ENCODE measurements around the gene SUN3. TPM values are rescaled to one million over a fixed set of nuclear protein-coding genes. Genes with fewer than 3 reads are reported as not detected.

The SUN3 gene
- total and polyA plus RNA-seq, 2 of the 13 experiments (the other 11 are each of a cell fraction or from before 2014, with no cell fraction given), result not detected

DNA sequence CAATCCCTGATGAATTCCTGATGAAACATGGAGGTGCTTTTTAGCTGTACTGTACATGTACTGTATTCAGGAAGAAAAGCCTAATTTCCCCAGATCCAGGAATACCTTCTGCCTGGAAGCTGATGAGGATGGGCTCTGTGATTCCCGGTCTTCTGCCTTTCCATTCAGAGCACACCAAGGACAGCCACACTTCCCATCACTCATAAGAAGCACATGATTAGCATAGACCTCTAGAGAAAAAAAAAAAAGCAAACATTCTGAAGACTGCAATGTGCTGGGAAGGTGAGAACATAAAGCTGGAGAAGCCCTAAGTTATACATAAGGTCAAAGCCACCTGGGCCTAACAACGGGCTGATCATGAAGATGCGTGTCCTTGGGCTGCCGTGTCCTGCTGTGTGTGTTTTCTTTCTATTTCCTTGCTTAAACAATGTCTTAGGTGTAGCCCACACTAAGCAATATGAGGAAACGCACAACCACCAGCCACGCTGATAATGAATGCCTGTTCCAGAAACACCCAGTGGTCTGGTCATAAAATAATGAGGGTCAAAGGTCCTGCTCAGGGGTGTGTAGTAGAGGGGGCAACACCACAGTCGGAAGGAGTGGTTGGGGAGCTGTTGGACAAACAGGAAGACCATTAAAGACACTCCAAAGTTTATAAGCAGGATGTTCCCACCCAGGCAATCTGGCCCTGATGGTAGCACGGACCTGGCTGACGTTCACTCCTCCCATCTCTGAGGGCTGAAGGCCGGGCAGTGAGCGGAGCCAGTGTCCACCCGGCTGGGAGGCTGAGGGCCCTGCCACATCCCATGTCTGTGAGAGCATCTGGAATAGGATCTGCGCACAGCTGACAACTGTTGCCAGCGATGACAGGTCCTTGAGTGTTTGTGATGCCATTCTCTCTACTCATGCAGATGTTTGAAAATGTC, 88.6 kb downstream of the SUN3 start:
- no peaks in the 10 kb centered on the region for H3K36me3 ChIP-seq (replicated peaks in 1 of 2; ENCODE audit: control insufficient read depth in 1 of 2, insufficient read depth in 2 of 2, low read length in 2 of 2)
- DNase-seq (ENCODE audit: low spot score) (no peak), FAIRE-seq (no peak), ATAC-seq (peak; percentile 71)
- H3K9ac ChIP-seq (ENCODE audit: insufficient read depth, low read depth, low read length), result no peak overlapping the region
- BruUV-seq (replicated peaks), result no TSS peak
- POLR2A ChIA-PET, result interaction anchor here (1.2 kb wide), 1 partner anchor 11 kb away, joined by 3 read pairs; no protein-coding TSS in a partner anchor
- H2AFZ ChIP-seq (ENCODE audit: low read length), result no peak overlapping the region
- TF ChIP-seq ARNT (IDR thresholded peaks at IDR 0.05), result no peak
- H3K27me3 ChIP-seq (ENCODE audit: control insufficient read depth in 1 of 2, insufficient read depth in 2 of 2, low read length in 2 of 2), result peaks cover 3 to 7% of the 10 kb centered on the region in 2 experiments; a peak in 3 of 5 replicates
- H3K27ac ChIP-seq (ENCODE audit: extremely low read length, insufficient read depth, low read length), result no peak overlapping the region
- H3K4me1 ChIP-seq (ENCODE audit: insufficient read depth, low read length), result peaks cover 9% of the 10 kb centered on the region
- intact Hi-C loops (cut with micrococcal nuclease; ENCODE audit: unreplicated experiment) (loop anchor here (10.0 kb wide), 1 partner anchor 676 kb away; no protein-coding TSS in a partner anchor), in situ Hi-C loops (cut with HindIII; ENCODE audit: extremely low pct_ligation_motif_present, low pct_unique_long_range_greater_than_20kb) (no loop called here)
- H3K9me3 ChIP-seq (ENCODE audit: low read length), result no peaks in the 10 kb centered on the region
- no peaks in the 10 kb centered on the region for H3K79me2 ChIP-seq (ENCODE audit: insufficient read depth, low read length)
- no peak overlapping the region for H3K4me2 ChIP-seq (ENCODE audit: low read depth, low read length)
- CTCF ChIA-PET (ENCODE audit: low intra/inter-chr PET ratio, low total read pairs), result no interaction called here
- H4K20me1 ChIP-seq (ENCODE audit: insufficient read depth, low read length), result no peaks in the 10 kb centered on the region
- WGBS (ENCODE audit: low lambda C conversion rate), result 30% methylated on average over 9 of the region's 14 CpGs
- H3K4me3 ChIP-seq (replicated peaks in 1 of 3; ENCODE audit: insufficient read depth in 1 of 3, low read depth in 2 of 3, low read length in 3 of 3), result no peak overlapping the region

GRCh38 chr7:47939425-47940036, 89.4 kb downstream of the SUN3 start:
- CTCF ChIA-PET (ENCODE audit: low intra/inter-chr PET ratio, low total read pairs), result no interaction called here
- in situ Hi-C loops (cut with HindIII; ENCODE audit: extremely low pct_ligation_motif_present, low pct_unique_long_range_greater_than_20kb), result loop anchor here (5.0 kb wide), 1 partner anchor 173 kb away; no protein-coding TSS in a partner anchor
- TF ChIP-seq, protein P1, sequence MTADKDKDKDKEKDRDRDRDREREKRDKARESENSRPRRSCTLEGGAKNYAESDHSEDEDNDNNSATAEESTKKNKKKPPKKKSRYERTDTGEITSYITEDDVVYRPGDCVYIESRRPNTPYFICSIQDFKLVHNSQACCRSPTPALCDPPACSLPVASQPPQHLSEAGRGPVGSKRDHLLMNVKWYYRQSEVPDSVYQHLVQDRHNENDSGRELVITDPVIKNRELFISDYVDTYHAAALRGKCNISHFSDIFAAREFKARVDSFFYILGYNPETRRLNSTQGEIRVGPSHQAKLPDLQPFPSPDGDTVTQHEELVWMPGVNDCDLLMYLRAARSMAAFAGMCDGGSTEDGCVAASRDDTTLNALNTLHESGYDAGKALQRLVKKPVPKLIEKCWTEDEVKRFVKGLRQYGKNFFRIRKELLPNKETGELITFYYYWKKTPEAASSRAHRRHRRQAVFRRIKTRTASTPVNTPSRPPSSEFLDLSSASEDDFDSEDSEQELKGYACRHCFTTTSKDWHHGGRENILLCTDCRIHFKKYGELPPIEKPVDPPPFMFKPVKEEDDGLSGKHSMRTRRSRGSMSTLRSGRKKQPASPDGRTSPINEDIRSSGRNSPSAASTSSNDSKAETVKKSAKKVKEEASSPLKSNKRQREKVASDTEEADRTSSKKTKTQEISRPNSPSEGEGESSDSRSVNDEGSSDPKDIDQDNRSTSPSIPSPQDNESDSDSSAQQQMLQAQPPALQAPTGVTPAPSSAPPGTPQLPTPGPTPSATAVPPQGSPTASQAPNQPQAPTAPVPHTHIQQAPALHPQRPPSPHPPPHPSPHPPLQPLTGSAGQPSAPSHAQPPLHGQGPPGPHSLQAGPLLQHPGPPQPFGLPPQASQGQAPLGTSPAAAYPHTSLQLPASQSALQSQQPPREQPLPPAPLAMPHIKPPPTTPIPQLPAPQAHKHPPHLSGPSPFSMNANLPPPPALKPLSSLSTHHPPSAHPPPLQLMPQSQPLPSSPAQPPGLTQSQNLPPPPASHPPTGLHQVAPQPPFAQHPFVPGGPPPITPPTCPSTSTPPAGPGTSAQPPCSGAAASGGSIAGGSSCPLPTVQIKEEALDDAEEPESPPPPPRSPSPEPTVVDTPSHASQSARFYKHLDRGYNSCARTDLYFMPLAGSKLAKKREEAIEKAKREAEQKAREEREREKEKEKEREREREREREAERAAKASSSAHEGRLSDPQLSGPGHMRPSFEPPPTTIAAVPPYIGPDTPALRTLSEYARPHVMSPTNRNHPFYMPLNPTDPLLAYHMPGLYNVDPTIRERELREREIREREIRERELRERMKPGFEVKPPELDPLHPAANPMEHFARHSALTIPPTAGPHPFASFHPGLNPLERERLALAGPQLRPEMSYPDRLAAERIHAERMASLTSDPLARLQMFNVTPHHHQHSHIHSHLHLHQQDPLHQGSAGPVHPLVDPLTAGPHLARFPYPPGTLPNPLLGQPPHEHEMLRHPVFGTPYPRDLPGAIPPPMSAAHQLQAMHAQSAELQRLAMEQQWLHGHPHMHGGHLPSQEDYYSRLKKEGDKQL (CRISPR knock-in tag; IDR thresholded peaks at IDR 0.05; ENCODE audit: low read depth), result no peak
- no peak for TF ChIP-seq DNMT1 (CRISPR knock-in tag; IDR thresholded peaks at IDR 0.05)
- TF ChIP-seq PITX1 (CRISPR knock-in tag; IDR thresholded peaks at IDR 0.05), result no peak
- no peak for TF ChIP-seq ZNF670 (CRISPR knock-in tag; IDR thresholded peaks at IDR 0.05; ENCODE audit: borderline replicate concordance)
- no peak for TF ChIP-seq CCDC6 (CRISPR knock-in tag; IDR thresholded peaks at IDR 0.05)
- TF ChIP-seq PBX2 (CRISPR knock-in tag; IDR thresholded peaks at IDR 0.05), result no peak

More at GRCh38 chr7:47939425-47940036, 89.4 kb downstream of the SUN3 start:
- WGBS (ENCODE audit: low lambda C conversion rate), result 42% methylated on average over 7 of the region's 7 CpGs
- peaks cover 3 to 5% of the 10 kb centered on the region in 2 experiments; a peak in 3 of 5 replicates for H3K27me3 ChIP-seq (ENCODE audit: control insufficient read depth in 1 of 2, insufficient read depth in 2 of 2, low read length in 2 of 2)
- H3K36me3 ChIP-seq (replicated peaks in 1 of 2; ENCODE audit: control insufficient read depth in 1 of 2, insufficient read depth in 2 of 2, low read length in 2 of 2), result no peaks in the 10 kb centered on the region
- H3K9ac ChIP-seq (ENCODE audit: insufficient read depth, low read depth, low read length), result no peak overlapping the region
- H3K4me1 ChIP-seq (ENCODE audit: insufficient read depth, low read length), result peaks cover 9% of the 10 kb centered on the region
- H3K79me2 ChIP-seq (ENCODE audit: insufficient read depth, low read length), result no peaks in the 10 kb centered on the region
- intact Hi-C loops (cut with micrococcal nuclease; ENCODE audit: unreplicated experiment), result loop anchor here (10.0 kb wide), 1 partner anchor 675 kb away; no protein-coding TSS in a partner anchor
- H4K20me1 ChIP-seq (ENCODE audit: insufficient read depth, low read length), result no peaks in the 10 kb centered on the region
- ATAC-seq (no peak), DNase-seq (ENCODE audit: low spot score) (no peak), FAIRE-seq (no peak)
- no peak overlapping the region for H3K27ac ChIP-seq (ENCODE audit: extremely low read length, insufficient read depth, low read length)
- POLR2A ChIA-PET, result interaction anchor here (1.2 kb wide), 1 partner anchor 12 kb away, joined by 3 read pairs; no protein-coding TSS in a partner anchor
- H3K4me3 ChIP-seq (replicated peaks in 1 of 3; ENCODE audit: insufficient read depth in 1 of 3, low read depth in 2 of 3, low read length in 3 of 3), result no peak overlapping the region
- H3K4me2 ChIP-seq (ENCODE audit: low read depth, low read length), result no peak overlapping the region
- H3K9me3 ChIP-seq (ENCODE audit: low read length), result no peaks in the 10 kb centered on the region
- BruUV-seq (replicated peaks), result no TSS peak
- H2AFZ ChIP-seq (ENCODE audit: low read length), result no peak overlapping the region

Measured in HepG2 (cell line).